GM21619 (cell line): ENCODE measurements around the gene TNS4.
A peak's percentile ranks its signal among the peaks of the same experiment; 100 is the strongest.
"Not testable (repeated sequence)": the region's sequence is repeated elsewhere in the genome, so short reads cannot be mapped to it uniquely, and the experiment has no call there.

ENCODE experiments used
- ATAC-seq: cut with Tn5 transposase; IDR thresholded peaks from one replicate; pipeline ENCODE4 v1.9.1; 2021; ENCODE audit not compliant: unreplicated experiment

Gene TNS4

GRCh38 chr17:40501499-40501911 is at the start of gene TNS4:
TNS4 (minus strand) TSS chr17:40501623; CDS start chr17:40496425, 5,198 bp downstream.
- no peak for ATAC-seq

- no peak for ATAC-seq
Measured at GRCh38 chr17:40550608-40551007, 49.2 kb upstream of the TNS4 start.

- ATAC-seq = no peak
Measured at GRCh38 chr17:40548982-40549685, 47.7 kb upstream of the TNS4 start.

- ATAC-seq = no peak
Measured at GRCh38 chr17:40548491-40548981, 47.1 kb upstream of the TNS4 start.

GRCh38 chr17:40547785-40548478 is 46.5 kb upstream of the TNS4 start:
- ATAC-seq = no peak

- no peak for ATAC-seq
Measured at GRCh38 chr17:40547079-40547784, 45.8 kb upstream of the TNS4 start.

- ATAC-seq = not testable (repeated sequence)
Measured at GRCh38 chr17:40546497-40546896, 45.1 kb upstream of the TNS4 start.

- no peak for ATAC-seq
Measured at GRCh38 chr17:40545660-40546059, 44.2 kb upstream of the TNS4 start.

GRCh38 chr17:40542558-40543411 is 41.4 kb upstream of the TNS4 start:
- ATAC-seq = peak; percentile 44

- ATAC-seq = no peak
Measured at GRCh38 chr17:40541873-40542557, 40.6 kb upstream of the TNS4 start.

GRCh38 chr17:40541060-40541872 is 39.8 kb upstream of the TNS4 start:
- no peak for ATAC-seq

GRCh38 chr17:40540448-40540847 is 39.0 kb upstream of the TNS4 start:
- no peak for ATAC-seq

- no peak for ATAC-seq
Measured at GRCh38 chr17:40539711-40540411, 38.4 kb upstream of the TNS4 start.

- no peak for ATAC-seq
Measured at GRCh38 chr17:40538936-40539705, 37.7 kb upstream of the TNS4 start.

- no peak for ATAC-seq
Measured at GRCh38 chr17:40538019-40538935, 36.9 kb upstream of the TNS4 start.

- ATAC-seq = no peak
Measured at GRCh38 chr17:40536295-40537171, 35.1 kb upstream of the TNS4 start.
